NCI-H446 treated with DMSO at 0.1 percent for 48 hours (cell line): ENCODE results near the gene AGAP1.
A peak's percentile ranks its signal among the peaks of the same experiment; 100 is the strongest.
"Not testable (repeated sequence)": the region's sequence is repeated elsewhere in the genome, so short reads cannot be mapped to it uniquely, and the experiment has no call there.

Experiments used
- DNase-seq: peaks from one replicate; lab custom pipeline; 2025; lab: John Stamatoyannopoulos, UW

Gene AGAP1

GRCh38 chr2:235592430-235592829 lies 98.6 kb downstream of the AGAP1 start:
- DNase-seq: no peak

- DNase-seq: no peak
Measured at GRCh38 chr2:235592836-235593235, 99.0 kb downstream of the AGAP1 start.

- DNase-seq: peak; percentile 76
Measured at GRCh38 chr2:235594041-235594440, 100.2 kb downstream of the AGAP1 start.

GRCh38 chr2:235594964-235595363 lies 101.1 kb downstream of the AGAP1 start:
- no peak for DNase-seq

GRCh38 chr2:235595422-235596010 lies 101.7 kb downstream of the AGAP1 start:
- peak; percentile 11 for DNase-seq

- no peak for DNase-seq
Measured at GRCh38 chr2:235596272-235596671, 102.4 kb downstream of the AGAP1 start.

- DNase-seq: no peak
Measured at GRCh38 chr2:235597081-235597615, 103.3 kb downstream of the AGAP1 start.

- DNase-seq: no peak
Measured at GRCh38 chr2:235598026-235598425, 104.2 kb downstream of the AGAP1 start.

- no peak for DNase-seq
Measured at GRCh38 chr2:235598532-235599531, 105.0 kb downstream of the AGAP1 start.

GRCh38 chr2:235599596-235600338 lies 105.9 kb downstream of the AGAP1 start:
- no peak for DNase-seq

- DNase-seq: no peak
Measured at GRCh38 chr2:235600406-235600805, 106.6 kb downstream of the AGAP1 start.

GRCh38 chr2:235600926-235601325 lies 107.1 kb downstream of the AGAP1 start:
- DNase-seq: no peak

GRCh38 chr2:235601960-235602704 lies 108.3 kb downstream of the AGAP1 start:
- no peak for DNase-seq

- DNase-seq: not testable (repeated sequence)
Measured at GRCh38 chr2:235602971-235603370, 109.1 kb downstream of the AGAP1 start.

- DNase-seq: no peak
Measured at GRCh38 chr2:235603659-235604058, 109.8 kb downstream of the AGAP1 start.

- no peak for DNase-seq
Measured at GRCh38 chr2:235605312-235606003, 111.6 kb downstream of the AGAP1 start.

- no peak for DNase-seq
Measured at GRCh38 chr2:235606004-235606715, 112.3 kb downstream of the AGAP1 start.

GRCh38 chr2:235607546-235608199 lies 113.8 kb downstream of the AGAP1 start:
- DNase-seq: no peak

GRCh38 chr2:235608200-235608887 lies 114.5 kb downstream of the AGAP1 start:
- no peak for DNase-seq
